ENCODE results near the gene SFTPA1.
"Not testable (repeated sequence)": the region's sequence is repeated elsewhere in the genome, so short reads cannot be mapped to it uniquely, and the experiment has no call there.

The SFTPA1 gene

GRCh38 chr10:79610601-79611191 is at the start of gene SFTPA1:
Gene SFTPA1, plus strand, starts transcription at chr10:79610939. Its CDS starts 887 bp downstream, at chr10:79611826.
- no peak for DNase-seq

GRCh38 chr10:79561257-79561656 is 49.5 kb upstream of the SFTPA1 start:
- DNase-seq, result no peak

- peak; percentile 46 for DNase-seq
These were observed 48.5 kb upstream of the SFTPA1 start for GRCh38 chr10:79562135-79562756.

- no peak for DNase-seq
These were observed 47.3 kb upstream of the SFTPA1 start for GRCh38 chr10:79563426-79563825.

- DNase-seq, result not testable (repeated sequence)
These were observed 40.1 kb upstream of the SFTPA1 start for GRCh38 chr10:79570624-79571023.

GRCh38 chr10:79579361-79579760 is 31.4 kb upstream of the SFTPA1 start:
- DNase-seq, result no peak

- DNase-seq, result no peak
These were observed 29.7 kb upstream of the SFTPA1 start for GRCh38 chr10:79581044-79581443.

- no peak for DNase-seq
These were observed 28.6 kb upstream of the SFTPA1 start for GRCh38 chr10:79582096-79582495.

- not testable (repeated sequence) for DNase-seq
These were observed 27.8 kb upstream of the SFTPA1 start for GRCh38 chr10:79582954-79583353.

- DNase-seq, result no peak
These were observed 27.2 kb upstream of the SFTPA1 start for GRCh38 chr10:79583488-79584024.

- DNase-seq, result no peak
These were observed 24.7 kb upstream of the SFTPA1 start for GRCh38 chr10:79585870-79586527.

- no peak for DNase-seq
These were observed 23.8 kb upstream of the SFTPA1 start for GRCh38 chr10:79586933-79587332.

- DNase-seq, result no peak
These were observed 21.9 kb upstream of the SFTPA1 start for GRCh38 chr10:79588800-79589199.

- no peak for DNase-seq
These were observed 17.4 kb upstream of the SFTPA1 start for GRCh38 chr10:79593377-79593776.

- DNase-seq, result not testable (repeated sequence)
These were observed 16.2 kb upstream of the SFTPA1 start for GRCh38 chr10:79594565-79594964.

- DNase-seq, result no peak
These were observed 15.2 kb upstream of the SFTPA1 start for GRCh38 chr10:79595510-79595909.

GRCh38 chr10:79599644-79600043 is 11.1 kb upstream of the SFTPA1 start:
- not testable (repeated sequence) for DNase-seq

GRCh38 chr10:79601939-79602338 is 8.8 kb upstream of the SFTPA1 start:
- no peak for DNase-seq

- no peak for DNase-seq
These were observed 7.8 kb upstream of the SFTPA1 start for GRCh38 chr10:79602953-79603352.

GRCh38 chr10:79604294-79604693 is 6.4 kb upstream of the SFTPA1 start:
- no peak for DNase-seq

GRCh38 chr10:79605308-79605707 is 5.4 kb upstream of the SFTPA1 start:
- DNase-seq, result no peak

GRCh38 chr10:79608505-79609375 is 2.0 kb upstream of the SFTPA1 start:
- no peak for DNase-seq
